SHP77 (cell line): ENCODE data around the gene ARID5A.
"Not testable (repeated sequence)": the region's sequence is repeated elsewhere in the genome, so short reads cannot be mapped to it uniquely, and the experiment has no call there.

Experiments used
- DNase-seq, 2 experiments: peaks; one replicate each; lab custom pipeline; 2025; lab: John Stamatoyannopoulos, UW

The ARID5A gene

DNA sequence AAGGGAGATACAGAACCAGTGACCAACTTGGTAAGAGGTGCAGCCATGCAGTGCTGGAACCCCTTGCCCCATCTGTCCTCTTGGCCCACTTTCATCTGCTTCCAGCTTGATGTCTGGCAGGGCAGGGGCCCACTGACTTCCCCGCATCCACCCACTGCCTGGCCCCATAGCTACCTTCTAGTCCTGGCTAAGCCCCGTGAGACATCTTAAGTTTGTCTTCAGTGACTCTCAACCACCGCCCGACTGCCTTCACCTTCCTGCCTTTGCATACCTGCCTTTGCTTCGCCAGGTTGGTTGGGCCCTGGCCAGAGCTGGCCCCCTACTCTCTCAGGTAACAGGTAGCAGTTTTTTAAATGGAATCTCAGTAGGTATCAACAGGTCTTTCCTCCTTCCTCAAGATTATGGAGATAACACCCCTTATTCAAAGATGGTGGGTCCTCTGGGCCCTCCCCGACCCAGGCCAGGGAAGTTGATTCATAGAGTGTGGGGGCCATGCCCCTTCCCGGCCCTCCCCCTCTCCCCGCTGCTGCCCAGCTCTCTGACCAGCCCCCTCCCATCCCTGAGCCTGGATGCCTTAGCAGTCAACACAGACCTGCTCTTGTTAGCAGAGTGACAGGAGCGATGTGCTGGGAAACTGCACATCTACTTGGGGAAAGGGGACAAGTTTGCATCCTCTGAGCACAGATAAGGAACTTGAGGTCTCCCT, 2.8 kb downstream of the ARID5A start:
- no peak for DNase-seq

DNA sequence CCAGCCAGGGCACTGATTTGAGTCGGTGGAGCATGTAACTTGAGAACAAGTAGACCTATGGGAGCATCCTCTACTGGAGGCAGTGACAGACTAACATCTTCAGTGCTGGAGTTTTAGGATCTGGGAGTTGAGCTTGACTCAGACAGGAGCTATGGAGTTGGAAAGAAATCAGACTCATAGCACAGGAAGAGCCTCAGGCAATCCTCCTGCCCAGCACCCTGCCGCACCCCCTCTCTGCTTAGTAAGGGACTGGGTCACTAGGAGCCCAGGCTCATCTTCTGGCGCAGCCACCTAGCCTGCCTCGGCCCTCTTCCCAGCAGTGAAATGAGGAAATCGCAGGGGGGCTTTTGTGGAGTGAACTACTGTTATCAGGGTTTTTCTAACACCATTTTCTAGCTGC, 3.6 kb downstream of the ARID5A start:
- no peak for DNase-seq

GRCh38 chr2:96541398-96542152, 5.0 kb downstream of the ARID5A start:
- DNase-seq, result no peak

- DNase-seq, result no peak
Observed at GRCh38 chr2:96542357-96542977, 5.9 kb downstream of the ARID5A start.

- DNase-seq, result no peak
Observed at GRCh38 chr2:96546321-96546720, 9.8 kb downstream of the ARID5A start.

- DNase-seq, result no peak
Observed at GRCh38 chr2:96546797-96547196, 10.2 kb downstream of the ARID5A start.

DNA sequence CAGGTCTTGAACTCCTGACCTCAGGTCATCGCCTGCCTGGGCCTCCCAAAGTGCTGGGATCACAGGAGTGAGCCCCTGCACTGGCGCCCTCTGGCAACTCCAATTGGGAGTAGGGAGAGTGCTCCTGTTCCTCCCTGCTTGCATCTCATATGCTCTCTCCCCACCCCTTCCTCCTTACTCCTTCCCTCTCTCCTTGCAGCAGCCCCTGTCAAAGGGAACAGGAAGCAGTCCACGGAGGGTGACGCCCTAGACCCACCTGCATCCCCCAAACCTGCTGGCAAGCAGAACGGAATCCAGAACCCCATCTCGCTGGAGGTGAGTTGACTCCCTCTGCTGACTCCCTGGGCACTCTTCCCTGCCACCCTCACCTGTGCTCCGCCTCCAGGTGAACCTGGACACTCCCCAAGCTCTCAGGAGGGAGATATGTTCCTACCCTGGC, 10.7 kb downstream of the ARID5A start:
- no peak for DNase-seq

DNA sequence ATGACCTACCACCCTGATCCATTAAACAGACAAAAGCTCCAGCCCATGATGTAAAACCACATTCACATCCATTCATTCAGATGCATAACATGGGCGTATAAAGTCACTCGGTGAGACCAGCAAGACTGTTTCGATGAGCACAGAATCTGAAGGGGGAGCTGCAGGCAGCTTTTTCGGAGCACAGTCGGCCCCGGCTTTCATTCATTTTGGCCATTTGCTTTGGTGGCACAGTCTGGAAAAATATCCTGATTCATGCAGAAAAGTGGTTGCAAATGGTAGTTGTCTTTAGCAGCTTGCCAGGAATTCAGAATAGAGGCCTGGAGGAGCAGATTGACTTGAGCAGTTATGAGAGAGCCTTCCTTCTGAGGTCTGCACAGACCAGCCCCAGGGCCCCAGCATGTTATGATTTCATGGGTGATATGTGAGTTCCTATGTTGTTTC, 11.2 kb downstream of the ARID5A start:
- no peak for DNase-seq

GRCh38 chr2:96548558-96549465, 12.3 kb downstream of the ARID5A start:
- DNase-seq, result no peak

GRCh38 chr2:96549466-96549785, 12.9 kb downstream of the ARID5A start:
- no peak for DNase-seq

GRCh38 chr2:96549967-96550786, 13.6 kb downstream of the ARID5A start:
- no peak for DNase-seq

- DNase-seq, result no peak
Observed at GRCh38 chr2:96550787-96551604, 14.4 kb downstream of the ARID5A start.

DNA sequence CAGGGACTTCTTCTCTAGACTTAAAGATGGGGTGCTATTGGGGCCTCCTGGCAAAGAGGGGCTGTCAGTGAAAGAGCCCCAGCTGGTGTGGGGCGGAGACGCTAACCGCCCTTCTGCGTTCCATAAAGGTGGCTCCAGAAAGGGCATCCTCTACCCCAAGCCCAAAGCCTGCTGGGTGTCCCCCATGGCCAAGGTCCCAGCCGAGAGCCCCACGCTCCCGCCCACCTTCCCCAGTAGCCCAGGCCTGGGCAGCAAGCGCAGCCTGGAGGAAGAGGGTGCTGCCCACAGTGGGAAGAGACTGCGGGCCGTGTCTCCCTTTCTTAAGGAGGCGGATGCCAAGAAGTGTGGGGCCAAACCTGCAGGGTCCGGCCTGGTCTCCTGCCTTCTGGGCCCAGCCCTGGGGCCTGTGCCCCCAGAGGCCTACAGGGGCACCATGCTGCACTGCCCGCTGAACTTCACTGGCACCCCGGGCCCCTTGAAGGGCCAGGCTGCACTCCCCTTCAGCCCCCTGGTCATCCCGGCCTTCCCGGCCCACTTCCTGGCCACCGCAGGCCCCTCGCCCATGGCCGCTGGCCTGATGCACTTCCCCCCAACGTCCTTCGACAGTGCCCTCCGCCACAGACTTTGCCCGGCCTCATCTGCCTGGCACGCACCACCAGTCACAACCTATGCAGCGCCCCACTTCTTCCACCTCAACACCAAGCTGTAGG, 15.2 kb downstream of the ARID5A start:
- DNase-seq, result no peak

DNA sequence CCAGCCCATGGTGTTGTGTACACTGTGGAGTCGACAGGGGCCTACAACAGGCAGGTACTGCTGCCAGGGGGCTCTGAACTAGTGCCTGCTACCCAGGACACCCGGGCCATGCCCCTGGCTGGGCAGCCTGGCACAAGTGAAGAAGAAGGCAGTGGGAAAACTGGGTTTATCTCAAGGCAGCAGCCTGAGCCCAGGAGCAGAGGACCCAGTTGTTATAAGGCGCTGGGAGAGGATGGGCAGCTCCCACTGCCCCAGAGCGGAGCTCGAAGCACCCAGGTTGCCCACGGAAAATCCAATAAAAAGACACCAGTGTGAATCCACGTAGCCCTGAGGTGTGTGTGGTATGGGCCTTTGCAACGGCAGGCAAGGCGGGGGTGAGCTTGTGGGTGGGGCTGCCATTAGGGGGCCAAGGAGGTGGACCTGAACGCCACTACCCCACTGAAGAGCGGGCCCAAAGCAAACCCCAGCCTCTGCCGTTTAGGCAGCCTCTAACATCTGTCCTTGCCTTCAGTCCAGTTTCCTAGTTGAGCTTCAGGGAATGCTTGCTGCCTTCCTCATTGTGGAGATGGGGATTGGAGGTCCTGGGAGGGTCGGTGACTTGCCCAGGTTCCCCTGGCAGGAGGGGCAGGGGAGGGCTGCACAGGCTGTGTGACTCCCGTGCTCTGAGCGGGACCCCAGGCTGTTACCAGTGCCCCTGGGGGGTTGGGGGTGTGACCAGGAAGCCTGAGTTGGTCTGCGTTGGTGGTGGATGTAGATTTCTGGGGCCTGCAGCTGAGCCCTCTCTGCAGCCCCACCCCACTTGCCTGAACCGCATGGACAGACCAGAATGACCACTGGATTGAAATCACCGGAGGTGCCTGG, 16.0 kb downstream of the ARID5A start:
- DNase-seq, result no peak

DNA sequence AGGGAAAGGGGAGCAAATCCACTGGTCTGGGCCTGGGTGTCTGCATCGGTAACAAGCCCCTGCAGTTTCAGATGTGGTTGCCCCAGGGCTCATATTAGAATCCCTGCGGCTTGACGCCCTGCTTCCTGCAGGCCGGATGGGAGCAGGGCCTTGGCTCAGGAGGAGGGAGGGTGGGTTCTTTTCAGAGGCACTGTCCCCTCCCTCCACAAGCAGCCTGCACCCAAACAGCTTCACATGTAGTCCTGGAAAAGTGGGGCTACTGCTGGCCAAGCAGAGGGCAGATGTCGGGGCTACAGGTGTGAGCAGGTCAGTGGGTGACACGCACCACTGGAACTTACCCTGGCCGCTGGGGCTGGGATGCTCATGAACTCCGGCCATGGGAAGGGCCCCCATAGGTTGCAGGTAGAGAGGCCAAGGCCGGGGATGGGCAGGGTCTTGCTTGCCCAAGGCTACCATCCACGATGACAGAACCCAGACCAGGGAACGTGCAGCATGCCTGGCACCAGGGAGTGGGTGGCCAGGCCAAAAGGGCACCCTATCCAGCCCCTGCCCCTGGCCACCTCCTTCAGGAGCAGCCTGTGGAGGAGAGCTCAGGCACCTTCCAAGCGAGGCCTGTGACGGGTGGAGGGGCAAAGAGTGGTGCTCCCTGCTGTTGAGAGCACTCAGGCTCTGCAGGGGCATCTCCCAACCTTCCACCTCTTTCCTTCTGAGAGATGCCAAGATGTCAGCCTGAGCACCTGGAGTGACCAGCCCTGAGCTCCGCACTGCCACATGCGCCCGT, 16.8 kb downstream of the ARID5A start:
- no peak for DNase-seq

- not testable (repeated sequence) for DNase-seq
Observed at GRCh38 chr2:96553957-96554292, 17.4 kb downstream of the ARID5A start.

DNA sequence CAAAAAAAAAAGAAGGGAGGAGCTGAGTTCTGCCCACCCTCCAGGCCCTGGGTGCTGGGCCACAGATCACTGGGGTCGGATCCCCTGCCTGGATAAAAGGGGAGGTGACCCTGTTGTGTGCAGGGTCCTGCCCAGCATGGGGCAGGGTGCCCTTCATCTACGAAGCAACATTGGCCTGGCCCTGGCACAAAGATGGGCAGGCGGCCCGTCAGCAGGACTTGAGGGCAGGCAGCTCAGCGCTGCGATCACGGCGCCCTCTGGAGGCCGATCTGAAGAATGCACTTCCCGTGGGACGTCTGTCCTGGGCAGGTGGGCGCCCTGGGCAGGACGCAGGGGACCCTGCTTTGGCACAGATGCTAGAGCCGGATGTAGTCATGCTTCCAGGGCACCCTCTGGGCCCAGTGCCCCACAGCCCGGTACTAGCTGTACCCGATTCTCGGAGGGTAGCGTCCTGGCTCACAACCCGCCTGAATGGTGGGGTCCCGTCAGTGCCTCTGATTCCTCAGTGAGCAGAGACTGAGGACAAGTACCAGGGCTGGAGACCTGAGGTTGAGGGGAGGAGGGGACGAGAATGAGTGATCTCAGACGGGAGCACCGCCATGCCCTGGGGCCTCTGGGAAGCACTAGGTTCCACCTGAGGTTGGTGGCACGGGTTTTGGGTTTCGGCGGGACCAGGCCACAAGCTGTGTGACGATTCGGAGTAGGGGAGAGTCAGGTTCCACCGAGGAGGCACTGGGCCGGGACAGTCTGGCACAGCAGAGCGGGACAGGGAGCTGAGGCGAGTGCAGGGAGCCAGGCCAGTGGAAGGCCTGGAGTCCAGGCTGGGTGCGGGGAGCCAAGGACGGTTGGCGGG, 18.0 kb downstream of the ARID5A start:
- peak; percentile 32 to 39 for DNase-seq
